ENCODE results near the gene RINL.
"Not testable (repeated sequence)": the region's sequence is repeated elsewhere in the genome, so short reads cannot be mapped to it uniquely, and the experiment has no call there.

RINL gene

DNA sequence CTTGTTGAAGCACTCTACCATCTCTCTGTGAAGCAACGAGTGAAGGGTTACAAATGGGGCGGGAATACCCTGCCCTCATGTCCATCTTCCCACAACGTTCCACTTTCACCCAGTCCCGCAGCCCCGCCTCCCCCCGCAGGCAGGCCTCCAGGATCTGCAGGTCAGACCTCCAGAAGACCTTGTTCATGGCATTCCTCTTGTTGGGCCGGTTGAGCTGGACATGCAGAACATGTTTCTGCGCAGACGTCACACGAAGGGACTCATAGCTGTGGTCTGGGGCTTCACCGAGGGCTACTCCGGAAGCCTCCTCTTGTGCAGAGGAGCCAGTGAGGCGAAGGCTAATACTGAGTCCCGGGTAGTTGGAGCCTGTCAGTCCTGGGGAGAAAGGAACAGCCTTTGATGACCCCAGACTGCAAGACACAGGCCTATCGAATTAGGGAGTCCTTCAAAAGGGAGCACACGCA, 46.9 kb downstream of the RINL start:
- DNase-seq = no peak

DNA sequence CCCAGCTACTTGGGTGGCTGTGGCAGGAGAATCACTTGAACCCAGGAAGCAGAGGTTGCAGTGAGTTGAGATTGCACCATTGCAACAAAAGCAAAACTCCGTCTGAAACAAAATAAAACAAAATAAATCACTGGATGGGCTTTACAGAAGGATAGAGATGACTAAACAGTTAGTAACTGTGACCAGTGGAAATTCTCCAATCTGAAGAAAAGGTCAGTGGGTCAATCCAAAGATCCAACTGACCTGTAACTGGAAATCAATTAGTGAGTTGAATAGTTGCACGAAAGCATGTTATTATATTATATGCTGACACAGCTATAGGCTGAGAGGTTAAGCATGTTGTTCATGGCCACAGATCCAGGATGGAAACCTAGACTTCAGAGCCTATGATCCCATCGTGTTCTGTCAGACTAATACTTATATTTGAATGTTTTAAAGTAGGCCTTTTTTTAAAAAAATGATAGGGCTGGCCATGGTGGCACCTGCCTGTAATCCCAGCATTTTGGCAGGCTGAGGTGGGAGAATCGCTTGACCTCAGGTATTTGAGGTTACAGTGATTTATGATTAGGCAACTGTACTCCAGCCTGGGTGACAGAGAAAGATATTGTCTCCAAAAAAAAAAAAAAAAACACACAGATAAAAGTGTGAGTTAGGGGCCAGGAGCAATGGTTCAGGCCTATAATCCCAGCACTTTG, 47.9 kb downstream of the RINL start:
- no peak for DNase-seq

- not testable (repeated sequence) for DNase-seq
These were observed 48.9 kb downstream of the RINL start for GRCh38 chr19:38829203-38829602.

DNA sequence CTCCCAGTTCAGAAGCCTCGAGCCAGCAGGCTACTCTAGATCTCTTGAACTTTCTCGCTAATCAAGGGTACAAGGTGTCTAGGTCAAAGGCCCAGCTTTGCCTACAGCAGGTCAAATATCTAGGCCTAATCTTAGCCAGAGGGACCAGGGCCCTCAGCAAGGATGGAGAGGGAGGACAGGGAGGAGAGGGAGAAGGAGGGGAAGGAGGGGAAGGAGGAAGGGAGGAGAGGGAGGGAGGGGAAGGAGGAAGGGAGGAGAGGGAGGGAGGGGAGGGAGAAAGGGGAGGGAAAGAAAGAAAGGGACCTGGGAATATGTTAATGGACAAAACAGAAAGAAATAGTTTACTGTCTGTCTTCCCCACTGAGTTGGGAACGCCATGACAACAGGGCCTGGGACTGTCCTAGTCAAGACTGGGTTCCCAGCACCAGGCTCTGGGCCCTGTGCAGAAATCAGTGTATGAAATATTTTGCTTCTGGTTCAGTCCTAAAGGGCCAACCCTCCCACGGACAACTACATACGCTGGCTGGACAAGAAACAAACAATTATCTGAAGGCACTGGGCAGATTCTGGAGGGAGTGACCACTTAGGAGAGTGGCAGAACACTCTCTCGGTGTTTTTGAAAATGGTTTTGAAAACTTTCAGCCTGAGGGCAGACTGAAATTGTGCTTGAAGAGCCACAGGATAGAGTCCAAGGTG, 51.1 kb downstream of the RINL start:
- DNase-seq = no peak

DNA sequence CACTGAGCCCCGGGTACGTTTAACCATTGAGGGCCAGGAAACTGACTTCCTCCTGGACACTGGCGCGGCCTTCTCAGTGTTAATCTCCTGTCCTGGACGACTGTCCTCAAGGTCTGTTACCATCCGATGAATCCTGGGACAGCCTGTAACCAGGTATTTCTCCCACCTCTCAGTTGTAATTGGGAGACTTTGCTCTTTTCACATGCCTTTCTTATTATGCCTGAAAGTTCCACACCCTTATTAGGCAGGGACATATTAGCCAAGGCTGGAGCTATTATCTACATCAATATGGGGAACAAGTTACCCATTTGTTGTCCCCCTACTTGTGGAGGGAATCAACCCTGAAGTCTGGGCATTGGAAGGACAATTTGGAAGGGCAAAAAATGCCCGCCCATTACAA, 52.1 kb downstream of the RINL start:
- DNase-seq = not testable (repeated sequence)

DNA sequence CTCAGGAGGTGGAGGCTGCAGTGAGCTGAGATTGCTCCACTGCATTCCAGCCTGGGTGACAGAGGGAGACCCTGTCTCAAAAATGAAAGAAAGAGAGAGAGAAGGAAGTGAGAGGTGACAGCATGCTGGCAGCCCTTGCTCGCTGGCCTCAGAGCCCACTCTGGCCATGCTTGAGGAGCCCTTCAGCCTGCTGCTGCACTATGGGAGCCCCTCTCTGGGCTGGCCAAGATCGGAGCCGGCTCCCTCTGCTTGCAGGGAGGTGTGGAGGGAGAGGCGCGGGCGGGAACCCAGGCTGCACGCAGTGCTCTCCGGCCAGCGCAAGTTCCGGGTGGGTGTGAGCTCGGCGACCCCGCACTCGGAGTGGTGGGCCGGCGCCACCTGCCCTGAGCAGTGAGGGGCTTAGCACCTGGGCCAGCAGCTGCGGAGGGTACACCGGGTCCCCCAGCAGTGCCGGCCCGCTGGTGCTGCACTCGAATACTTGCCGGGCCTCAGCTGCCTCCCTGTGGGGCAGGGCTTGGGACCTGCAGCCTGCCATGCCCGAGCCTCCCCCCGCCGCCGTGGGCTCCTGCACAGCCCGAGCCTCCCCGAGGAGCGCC, 56.7 kb downstream of the RINL start:
- not testable (repeated sequence) for DNase-seq

- DNase-seq = no peak
These were observed 58.7 kb downstream of the RINL start for GRCh38 chr19:38819231-38819920.
